Glomerular endothelial cell (primary cell): ENCODE data around the gene SETD3. TPM values are rescaled to one million over a fixed set of nuclear protein-coding genes. Genes with fewer than 3 reads are reported as not detected.

Experiments
- DNase-seq: peaks from one replicate; pipeline ENCODE4 v3.0.0-alpha.2; 2011; ENCODE audit warnings: low read depth, low spot score; ENCODE audit errors: extremely low read depth
- total RNA-seq: library from RNA; depleted of rRNA; stranded (reverse); fragments of >200 nt; gene quantifications from 2 replicates; pipeline ENCODE4 v1.2.3, GENCODE V29; 2015

Gene SETD3
- total RNA-seq, 1 donor from 2014 or later, result 53.9 TPM

DNA sequence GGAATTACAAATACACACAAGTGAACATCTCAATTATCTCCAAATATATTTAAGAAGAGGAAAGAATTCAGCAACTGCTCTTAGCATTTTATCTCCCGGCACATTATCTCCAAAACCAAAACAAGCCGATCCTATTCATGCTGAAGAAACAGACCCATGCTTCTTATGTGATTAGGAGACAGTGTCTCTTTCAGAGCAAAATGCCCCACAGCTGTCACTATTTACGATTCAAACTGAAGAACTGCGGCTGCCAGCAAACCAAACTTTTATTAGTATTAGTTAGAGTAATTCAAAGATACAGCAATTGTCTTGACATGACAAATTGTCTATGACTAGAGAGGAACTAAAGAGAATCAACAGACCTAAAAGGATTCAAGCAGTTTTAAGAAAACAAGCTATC is 79.4 kb downstream of the SETD3 start:
- no peak for DNase-seq

DNA sequence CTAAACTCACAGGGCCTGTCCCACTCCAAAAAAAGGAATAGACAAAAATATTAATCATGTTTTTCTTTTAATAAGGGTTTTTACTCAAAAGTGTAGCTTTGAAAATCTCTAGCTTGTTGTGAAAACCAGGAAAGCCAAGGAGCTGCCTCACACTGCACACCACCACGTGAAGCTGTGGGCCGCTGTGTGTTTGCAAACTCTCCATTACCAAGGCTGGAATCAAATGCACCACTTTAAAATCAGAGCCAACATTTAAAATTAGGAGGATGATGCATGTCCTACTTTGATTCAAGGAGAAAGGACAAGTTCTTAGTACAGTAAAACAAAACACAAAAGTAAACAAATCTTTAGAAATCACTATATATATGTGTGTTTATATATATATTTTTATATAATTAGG is 83.0 kb downstream of the SETD3 start:
- no peak for DNase-seq

GRCh38 chr14:99395909-99396530 is 84.6 kb downstream of the SETD3 start:
- no peak for DNase-seq

DNA sequence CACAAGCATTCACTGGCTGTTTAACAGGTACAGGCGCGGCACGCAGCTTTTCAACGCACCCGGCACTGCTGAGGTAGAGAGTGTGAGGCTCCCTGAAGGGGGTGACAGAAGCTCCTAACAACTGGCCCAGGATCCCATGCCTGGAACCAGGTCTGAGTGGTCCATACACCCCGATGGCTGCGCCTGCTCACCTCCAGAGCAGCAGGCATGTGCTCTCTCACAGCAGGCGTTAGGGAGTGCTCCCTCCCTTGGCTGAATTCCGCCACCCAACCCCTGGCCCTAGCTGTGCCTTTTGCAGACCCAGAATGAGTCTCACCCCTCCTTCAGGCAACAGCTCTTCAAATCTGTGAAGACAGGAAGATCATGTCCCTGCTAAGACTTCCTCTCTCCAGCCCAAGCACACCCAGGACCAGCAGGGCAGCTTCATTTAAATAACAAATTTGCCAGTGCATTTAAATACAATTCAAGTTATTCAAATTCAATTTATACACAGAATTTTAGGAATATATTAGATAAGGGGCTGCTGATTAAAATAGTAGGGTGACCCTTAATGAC is 86.0 kb downstream of the SETD3 start:
- DNase-seq, result no peak

- no peak for DNase-seq
Measured at GRCh38 chr14:99393059-99393655, 87.5 kb downstream of the SETD3 start.

DNA sequence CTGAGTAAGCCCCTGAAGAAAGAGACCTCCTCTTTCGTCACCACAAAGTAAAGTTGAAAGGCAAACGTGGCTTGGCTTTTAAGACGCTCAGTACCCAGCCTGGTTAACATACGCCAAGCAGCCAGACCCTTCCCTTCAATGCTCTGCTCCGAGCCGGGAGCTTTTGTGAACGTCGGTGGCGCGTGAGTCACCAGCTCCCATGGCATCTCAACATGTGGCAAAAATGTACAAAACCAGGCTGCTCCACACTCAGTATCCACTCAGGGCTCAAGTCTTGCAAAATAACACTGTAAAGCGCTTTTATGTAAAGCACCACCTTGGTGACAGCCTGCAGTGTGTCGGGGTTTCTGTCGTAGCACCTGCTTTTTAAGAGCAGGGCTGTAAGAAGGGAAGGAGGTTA is 89.0 kb downstream of the SETD3 start:
- no peak for DNase-seq

GRCh38 chr14:99389174-99389826 is 91.4 kb downstream of the SETD3 start:
- no peak for DNase-seq

DNA sequence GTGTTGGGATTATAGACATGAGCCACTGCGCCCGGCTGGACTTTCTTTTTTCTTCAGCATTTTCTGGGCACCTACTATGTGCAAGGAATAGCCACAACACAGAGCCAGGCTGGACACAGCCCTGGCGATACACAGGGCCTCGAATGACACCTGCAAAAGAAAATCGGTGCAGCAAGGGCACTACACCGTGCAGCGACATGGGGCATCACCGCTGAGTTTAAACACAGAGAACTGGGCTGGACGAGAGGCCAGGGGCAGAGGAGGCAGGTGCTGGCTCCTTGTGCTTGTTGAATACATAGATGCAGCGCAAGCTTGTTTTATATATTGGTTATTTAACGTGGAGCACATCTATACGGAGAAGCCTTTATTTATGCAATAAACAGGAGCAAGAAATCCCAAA is 92.4 kb downstream of the SETD3 start:
- no peak for DNase-seq

- no peak for DNase-seq
Measured at GRCh38 chr14:99387880-99388279, 92.8 kb downstream of the SETD3 start.

GRCh38 chr14:99384450-99385417 is 95.9 kb downstream of the SETD3 start:
- DNase-seq, result no peak

DNA sequence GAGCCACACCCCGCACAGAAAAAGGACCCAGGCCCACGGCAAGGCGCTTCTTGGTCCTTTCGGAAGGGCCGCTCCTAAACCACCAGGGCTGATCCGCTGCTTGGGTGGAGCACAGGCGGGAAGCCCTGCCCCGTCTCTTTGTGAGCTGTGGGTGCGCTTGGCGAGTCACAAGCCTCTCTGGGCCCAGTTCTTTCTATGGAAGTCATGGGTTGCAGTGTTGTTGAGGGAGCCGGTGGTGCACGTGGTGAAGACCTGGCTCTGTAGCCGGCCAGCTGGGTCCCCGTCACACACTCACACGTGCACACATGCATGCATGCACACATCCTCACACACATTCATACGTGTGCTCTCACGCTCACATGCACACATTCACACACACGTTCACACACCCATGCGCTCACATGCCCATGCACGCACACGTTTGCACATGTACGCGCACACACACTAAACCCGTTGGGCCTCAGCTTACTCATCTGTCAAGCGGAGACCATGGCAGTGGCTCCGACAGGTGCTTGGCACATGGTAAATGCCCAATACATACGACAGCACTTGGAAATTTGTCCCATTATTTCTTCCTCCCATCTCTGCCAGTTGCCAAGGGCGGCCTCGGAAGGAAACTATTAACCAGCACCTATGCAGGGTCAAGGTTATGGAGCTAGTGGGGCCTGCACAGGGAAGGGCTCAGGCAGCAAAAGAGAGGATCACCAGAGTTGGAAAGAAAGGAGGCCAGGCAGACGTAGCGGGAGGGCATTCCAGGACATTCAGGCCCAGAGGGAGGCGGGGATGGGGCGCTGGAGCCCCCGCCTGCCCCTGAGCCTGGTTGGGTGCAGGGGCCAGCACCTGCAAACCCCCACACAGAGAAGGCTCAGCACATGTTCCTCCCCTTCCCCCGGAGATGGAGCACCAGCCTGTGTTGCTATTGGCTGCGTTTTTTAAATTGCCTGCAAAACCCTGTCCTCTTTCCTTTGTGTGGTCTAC is 96.9 kb downstream of the SETD3 start:
- DNase-seq, result no peak

DNA sequence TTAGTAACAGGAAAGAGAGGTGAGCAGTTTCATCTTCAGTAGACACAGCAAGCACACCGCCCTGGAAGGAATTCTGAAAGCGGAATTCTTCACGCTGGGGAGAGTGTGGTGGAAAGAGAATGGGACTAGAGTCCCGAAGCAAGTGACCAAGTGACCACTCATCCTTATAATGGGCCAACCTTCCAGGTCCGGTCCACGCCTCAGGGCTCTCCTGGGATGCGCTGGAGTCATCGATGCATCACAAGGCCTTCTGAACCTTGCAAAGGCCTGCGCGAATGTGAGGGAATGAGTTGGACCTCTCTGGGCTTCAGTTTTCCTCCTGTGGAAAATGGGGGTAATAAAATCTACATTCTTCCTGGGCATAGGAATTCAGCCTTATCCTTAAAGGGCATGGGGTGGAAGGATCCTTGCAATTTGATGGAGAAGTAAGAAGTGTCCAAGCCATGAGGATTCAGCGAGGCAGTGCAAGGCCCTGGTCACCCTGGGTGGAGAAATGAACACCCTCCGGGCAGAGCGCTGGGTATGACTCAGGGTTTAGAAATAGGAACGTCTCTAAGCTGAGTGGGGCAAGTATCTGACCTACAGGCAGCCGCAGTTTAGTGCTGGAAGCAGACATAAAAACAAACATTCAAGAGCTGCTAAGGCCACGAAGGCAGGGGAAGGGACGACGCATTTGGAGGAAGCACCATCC is 97.7 kb downstream of the SETD3 start:
- DNase-seq, result no peak

- no peak for DNase-seq
Measured at GRCh38 chr14:99382071-99382470, 98.6 kb downstream of the SETD3 start.

DNA sequence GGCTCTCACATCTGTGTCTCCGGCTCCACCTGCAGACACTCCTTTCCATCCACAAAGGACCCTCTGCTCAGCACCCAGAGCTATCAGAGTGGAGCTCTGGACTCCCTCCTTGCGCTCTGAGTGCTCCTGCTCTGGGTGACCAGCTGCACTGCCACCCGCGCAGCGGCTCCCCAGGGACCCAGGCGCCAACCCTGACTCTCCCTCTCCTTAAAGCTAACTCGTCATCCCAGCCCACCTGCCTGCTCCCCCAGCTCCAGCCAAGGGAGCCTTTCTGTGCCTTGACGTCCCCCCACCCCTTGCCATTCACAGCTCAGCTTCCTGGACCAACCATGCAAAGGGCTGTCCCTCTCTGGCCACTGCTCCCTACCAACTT is 99.0 kb downstream of the SETD3 start:
- DNase-seq, result no peak

DNA sequence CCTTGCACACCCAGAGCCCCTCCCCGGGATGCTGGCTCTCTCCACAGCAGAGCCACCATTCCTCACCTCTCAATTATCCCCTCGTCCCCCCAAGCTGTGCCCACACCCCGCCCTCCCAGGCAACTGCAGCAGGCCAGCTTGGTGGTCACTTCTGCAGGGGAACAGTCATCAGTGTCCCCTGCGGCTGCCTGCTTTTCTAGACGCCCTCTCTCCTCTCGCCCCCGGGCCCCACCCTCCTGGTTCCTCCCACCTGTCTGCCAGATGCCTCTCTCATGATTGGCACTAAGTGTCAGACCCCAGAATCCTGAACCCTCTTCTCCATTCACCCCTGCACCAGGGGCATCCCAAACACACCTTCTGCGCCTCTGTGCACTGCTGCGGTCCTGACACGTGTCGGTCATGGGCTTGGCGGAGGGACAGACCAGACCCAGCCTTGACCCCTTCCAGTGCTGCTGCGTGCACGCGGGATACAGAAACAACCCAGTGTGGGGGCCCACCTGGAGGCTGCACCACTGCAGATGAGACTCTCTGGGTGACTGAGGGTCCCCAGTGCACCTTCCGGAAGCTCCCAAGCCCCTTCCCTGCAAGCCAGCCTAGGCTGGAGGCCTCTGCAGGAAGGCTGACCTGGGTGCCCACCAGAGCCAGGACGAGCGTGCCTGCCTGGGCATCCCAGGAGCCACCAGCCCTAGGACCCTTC is 99.5 kb downstream of the SETD3 start:
- no peak for DNase-seq

GRCh38 chr14:99380402-99380801 is 100.3 kb downstream of the SETD3 start:
- DNase-seq, result no peak

- DNase-seq, result no peak
Measured at GRCh38 chr14:99378782-99379214, 101.9 kb downstream of the SETD3 start.

GRCh38 chr14:99377951-99378350 is 102.7 kb downstream of the SETD3 start:
- no peak for DNase-seq

DNA sequence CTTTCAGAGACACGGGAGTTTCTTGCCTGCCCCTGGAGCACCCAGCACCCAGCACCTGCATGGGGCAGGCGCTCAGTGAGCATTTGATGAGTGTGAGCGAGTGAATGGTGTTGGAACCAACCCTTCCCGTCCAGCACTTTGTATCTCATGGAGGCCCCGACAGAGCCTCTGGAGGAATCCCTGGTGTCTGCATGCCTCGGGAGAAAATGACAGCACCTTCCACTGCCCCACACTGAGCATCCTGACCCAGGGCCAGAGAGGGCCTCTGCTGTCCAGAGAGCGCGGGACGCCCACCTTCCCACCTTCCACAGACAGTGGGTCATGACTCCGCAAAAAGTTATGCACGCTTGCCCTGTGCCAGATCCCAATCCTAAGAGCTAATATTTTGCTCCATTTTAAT is 105.7 kb downstream of the SETD3 start:
- no peak for DNase-seq
